Stromal cell of bone marrow (primary cell): ENCODE results near the gene TRANK1.

Experiments used
- DNase-seq: peaks from one replicate; pipeline ENCODE4 v3.0.0-alpha.2; 2012; ENCODE audit warnings: low read depth

The TRANK1 gene

DNA sequence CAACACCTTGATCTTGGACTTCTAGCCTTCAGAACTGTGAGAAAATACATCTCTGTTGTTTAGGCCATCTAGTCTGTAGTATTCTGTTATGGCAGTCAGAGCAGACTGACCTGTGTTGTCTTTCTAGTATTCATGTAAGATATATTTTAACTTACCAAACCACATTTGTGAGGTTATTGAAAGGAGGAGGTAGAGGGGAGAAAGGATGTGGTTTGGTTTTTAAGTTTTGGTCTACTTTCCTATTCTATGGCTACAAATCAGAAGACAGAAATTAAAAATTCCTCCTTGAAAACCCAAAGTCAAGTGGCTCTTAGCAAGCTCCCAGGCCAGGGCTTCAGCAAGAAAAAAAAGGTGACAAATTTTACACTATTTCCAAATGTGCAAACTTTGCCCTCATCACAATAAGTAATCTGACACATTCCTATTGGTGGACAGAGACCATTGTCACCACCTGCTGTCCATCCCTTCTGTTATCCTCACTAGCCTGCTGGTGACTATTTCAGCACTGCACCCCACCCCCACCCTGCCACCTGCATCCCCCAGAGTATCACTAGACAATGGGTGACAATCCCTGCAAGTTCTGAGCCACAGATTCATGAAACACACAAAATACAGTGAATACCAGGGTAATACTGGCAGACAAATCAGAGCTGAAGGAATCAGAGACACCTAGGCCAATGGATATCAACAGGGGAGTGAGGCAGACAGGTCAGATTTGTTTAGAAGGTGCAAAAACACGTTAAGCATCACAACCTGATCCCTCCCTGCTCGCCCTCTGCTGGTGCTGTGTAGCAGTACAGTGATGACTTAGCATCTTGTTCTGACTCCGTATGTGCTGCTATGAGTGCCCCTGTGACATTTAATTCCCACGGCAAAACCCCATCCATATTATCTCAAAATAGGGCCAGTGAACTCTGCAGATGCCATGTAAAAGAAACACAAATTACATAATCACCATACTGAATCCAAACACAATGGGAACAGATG, 101.5 kb downstream of the TRANK1 start:
- DNase-seq, result peak; percentile 10

DNA sequence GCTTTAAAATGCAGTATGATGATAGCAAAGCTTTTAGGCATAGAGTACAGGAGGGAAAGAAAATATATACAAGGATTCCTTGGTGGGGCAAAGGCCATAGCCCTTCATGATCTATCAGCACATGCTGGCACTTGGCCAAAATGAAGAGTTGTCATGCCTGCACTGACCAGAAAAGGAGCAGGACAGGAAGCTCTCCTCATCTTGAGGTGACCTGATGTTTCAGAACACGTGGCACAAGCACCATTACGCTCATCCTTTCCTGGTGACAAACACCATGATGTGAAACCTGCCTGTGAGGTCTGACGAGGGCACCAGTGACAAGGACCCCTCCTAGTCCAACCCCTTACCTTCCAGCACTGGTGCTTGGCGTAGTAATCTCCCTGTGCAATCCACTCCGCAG, 102.6 kb downstream of the TRANK1 start:
- no peak for DNase-seq

GRCh38 chr3:36840453-36840921, 104.4 kb downstream of the TRANK1 start:
- DNase-seq, result peak; percentile 25

DNA sequence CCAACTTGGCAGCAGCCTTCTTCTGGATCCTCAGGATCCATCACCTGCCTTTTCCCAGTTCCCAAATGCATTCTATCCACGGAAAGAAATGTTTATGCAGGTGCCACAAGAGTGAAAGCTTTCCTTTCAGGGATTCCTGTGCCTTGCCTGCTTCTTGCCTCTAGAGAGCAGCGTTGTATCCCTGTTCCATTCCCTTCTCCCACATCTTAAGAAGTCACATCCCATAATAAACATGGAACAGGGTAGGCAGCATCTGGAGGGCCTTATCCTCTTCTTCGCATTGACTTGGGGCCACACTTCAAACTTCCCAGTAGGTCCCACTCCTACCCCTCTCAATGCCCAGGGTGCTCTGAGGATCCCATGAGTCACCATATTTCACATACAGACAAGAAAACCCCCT, 107.8 kb downstream of the TRANK1 start:
- DNase-seq, result no peak

- DNase-seq, result no peak
Measured at GRCh38 chr3:36833160-36833814, 111.6 kb downstream of the TRANK1 start.

GRCh38 chr3:36832406-36832805, 112.4 kb downstream of the TRANK1 start:
- peak; percentile 40 for DNase-seq

- no peak for DNase-seq
Measured at GRCh38 chr3:36827133-36827532, 117.7 kb downstream of the TRANK1 start.

- no peak for DNase-seq
Measured at GRCh38 chr3:36826240-36826639, 118.6 kb downstream of the TRANK1 start.

GRCh38 chr3:36824443-36824842, 120.4 kb downstream of the TRANK1 start:
- DNase-seq, result no peak

DNA sequence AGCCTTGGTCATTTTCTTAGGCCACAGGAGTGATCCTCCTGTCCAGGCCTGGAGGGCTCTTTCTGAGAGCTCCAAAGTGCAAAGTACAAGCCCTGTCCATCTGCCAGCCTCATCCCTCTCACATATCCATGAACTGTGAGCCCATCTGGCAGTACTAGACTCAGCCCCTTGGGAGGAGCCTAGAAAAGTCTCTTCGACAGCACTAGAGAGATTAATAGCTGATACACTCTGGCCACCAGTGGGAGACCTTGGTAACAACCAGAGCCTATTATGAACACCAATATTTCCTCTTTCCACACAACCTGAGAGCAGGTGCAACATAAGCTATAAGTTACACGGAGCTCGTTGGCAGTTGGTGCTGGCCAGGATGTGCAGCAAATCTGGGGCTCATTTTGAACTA, 121.0 kb downstream of the TRANK1 start:
- DNase-seq, result no peak

GRCh38 chr3:36820083-36820482, 124.8 kb downstream of the TRANK1 start:
- DNase-seq, result no peak

- no peak for DNase-seq
Measured at GRCh38 chr3:36817806-36818533, 126.9 kb downstream of the TRANK1 start.

DNA sequence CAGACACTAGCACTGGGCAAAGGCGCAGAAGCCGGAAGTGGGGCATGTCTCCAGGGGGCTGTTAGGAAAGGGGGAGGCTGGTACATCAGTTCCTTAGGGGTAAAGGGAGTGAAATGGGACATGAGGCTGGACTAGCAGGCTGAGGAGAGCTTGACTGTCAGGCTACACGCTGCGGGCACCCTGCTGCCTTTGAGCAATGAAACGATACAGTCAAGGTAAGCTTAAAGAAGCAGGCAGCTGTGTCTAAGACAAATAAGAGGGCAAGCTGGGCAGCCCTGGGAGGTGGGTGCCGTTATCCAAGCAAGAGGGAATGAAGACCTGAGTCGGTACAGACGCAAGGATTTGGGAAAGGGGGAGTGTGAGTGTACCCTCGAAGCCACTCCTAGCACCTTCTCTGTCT, 129.5 kb downstream of the TRANK1 start:
- DNase-seq, result no peak

GRCh38 chr3:36814776-36815175, 130.1 kb downstream of the TRANK1 start:
- DNase-seq, result no peak

DNA sequence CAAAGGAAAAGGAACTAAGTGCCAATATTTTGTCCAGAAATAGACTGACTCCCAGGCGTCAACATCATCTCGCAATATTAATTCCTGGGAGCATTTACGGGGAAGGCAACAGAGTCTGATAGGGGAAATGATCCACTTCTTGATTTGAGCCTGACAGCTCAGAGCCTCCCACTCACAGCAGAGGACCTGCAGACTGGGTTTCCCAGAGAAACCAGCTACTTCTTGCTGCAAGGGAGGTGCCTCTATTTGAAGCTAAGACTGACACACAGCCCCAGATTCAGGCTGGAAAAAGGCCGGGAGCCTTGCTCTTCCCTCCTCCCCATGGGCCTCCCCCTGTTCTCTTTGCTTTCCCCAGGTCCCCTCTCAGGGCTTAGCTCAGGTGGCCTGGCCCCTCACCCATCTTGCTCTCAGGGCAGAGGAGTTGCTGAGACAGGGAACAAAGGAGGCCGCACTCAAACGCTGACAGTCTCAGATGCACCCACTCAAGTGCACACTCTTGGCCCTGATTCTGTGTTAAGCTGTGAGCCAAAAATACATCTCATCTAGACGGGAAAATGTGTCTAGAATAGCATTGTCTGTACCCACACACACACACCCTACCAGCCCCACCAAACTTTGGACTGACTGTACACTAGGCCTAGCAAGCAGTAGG, 130.7 kb downstream of the TRANK1 start:
- DNase-seq, result no peak

- DNase-seq, result no peak
Measured at GRCh38 chr3:36813305-36813704, 131.5 kb downstream of the TRANK1 start.

DNA sequence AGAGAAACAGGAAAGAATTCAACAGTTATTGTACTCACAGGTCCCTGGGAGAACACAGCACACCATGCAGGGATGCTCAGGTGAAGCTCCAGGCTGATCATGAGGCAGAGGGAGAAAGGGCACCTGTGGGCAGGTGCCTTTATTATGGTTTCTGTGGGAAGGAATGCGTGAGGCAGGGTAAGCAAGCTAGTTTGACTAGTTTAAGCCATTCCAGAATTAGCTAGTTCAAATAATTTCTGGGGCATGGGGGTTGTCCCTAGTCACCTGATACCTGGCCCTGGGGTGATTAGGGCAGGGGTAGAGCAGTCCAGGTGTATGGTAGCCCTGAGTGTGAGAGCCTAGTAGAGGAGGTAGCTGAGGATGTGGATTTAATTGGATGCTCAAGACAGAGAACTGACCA, 132.6 kb downstream of the TRANK1 start:
- no peak for DNase-seq

GRCh38 chr3:36811768-36812167, 133.1 kb downstream of the TRANK1 start:
- no peak for DNase-seq

- DNase-seq, result no peak
Measured at GRCh38 chr3:36804295-36805055, 140.4 kb downstream of the TRANK1 start.

GRCh38 chr3:36803091-36803791, 141.6 kb downstream of the TRANK1 start:
- no peak for DNase-seq
